ENCODE results near the gene SLC4A4.
A peak's percentile ranks its signal among the peaks of the same experiment; 100 is the strongest.

The SLC4A4 gene

GRCh38 chr4:71541541-71541940 lies 202.7 kb downstream of the SLC4A4 start:
- DNase-seq (ENCODE audit: low spot score), result no peak

DNA sequence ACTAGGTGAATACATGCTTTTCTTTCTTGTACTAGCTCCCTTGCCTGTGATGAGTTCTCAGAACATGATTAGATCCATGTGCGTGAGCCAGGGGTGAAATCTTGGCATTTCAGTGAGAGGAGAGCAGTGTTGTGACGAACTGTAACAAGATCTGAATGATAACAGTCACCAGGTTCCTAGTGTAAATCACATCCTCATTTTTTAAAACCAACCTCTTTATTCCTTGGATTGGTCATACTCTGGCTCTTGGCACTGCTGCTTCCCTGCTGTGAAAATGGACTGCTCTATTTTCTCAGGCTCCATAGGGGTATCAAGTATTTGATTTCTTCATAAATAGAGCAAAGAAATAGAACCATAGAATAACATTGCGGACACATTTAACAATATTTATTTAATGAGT lies 206.3 kb downstream of the SLC4A4 start:
- DNase-seq (ENCODE audit: low spot score), result no peak

DNA sequence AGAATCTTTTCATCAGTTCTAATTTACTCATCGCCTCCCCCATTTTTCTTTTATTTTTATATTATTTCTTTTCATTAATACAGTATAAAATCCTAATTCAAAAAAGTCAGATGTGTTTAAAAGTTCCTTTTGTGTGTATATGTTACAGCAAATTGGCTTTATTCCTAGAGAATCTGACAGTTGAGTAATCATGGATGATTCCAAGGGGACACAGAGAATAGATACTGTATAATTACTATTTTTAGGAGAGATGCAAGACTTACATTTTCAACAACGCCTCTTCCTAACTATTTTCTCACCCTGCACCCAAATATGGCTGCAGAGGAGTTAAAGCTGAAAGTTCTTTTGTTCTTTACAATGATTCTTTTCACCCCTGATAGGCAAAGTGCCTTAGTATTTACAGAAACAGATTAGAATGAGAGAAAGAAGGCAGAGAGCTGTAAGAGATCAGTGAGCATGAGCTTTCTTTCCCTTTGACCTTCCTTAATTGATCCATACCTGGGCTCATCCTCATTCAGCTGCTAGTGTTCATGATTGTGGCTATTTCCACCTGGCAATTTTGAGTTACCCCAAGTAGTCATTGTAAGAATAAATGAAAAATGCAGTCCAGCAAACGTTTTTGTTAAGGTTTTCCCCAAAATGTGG lies 210.8 kb downstream of the SLC4A4 start:
- DNase-seq (ENCODE audit: low spot score), result no peak

- peak; percentile 31 for DNase-seq (ENCODE audit: low spot score)
Measured at GRCh38 chr4:71550220-71551165, 211.7 kb downstream of the SLC4A4 start.

DNA sequence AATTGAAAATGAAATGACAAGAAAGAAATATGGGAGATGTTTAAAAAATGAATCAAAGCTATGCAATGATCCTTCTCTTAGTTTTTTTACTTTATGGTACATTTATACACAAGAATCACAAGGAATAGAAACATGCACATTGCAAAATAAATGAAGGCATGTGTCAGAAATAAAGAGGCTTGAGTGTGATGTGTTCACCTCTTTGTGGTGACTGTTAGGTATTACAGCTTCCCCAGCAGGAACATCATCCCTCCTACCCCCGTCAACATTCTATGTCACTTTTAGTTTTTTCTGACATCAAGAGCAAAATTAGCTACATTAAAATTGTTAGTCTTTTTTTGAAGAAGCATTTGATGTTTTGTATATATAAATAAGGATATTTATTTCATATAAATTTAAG lies 214.8 kb downstream of the SLC4A4 start:
- peak; percentile 37 for DNase-seq (ENCODE audit: low spot score)

DNA sequence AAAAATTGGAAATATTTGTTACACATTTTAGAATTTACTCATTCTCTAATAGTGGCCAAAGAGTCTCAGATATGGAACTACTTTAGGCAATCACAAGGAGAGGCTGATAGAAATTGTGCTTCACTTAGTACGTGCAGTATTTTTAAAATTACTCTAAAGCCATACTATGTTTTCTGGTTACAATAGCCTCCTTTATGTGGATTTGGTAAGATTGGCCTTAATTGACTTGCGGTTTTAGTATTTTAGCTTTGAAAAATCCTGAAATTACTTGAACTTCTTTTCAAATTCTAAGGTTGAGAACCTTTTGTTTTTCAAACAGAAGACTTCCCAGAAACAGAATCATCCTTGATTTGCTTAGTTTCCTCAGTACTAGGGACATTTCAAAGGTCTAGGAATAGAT lies 215.2 kb downstream of the SLC4A4 start:
- DNase-seq (ENCODE audit: low spot score), result no peak

DNA sequence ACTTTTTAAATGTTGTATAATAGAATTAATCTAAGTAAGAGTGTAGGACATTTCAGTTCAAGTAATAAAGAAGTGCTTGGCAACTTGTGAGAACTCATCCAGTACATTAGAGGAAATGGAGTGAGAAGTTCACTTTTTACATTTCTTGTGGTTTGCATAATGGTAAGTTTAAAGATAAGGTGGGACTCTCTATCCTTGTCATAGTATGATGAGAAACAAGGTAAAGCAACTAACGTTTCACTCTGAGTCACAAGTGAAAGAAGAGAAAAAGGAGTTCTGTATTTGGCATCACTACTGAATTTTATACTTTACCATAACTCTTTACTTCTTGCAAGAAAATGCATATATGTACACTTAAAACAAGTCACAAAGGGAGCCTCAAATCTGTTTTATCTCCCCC lies 219.4 kb downstream of the SLC4A4 start:
- DNase-seq (ENCODE audit: low spot score), result no peak

DNA sequence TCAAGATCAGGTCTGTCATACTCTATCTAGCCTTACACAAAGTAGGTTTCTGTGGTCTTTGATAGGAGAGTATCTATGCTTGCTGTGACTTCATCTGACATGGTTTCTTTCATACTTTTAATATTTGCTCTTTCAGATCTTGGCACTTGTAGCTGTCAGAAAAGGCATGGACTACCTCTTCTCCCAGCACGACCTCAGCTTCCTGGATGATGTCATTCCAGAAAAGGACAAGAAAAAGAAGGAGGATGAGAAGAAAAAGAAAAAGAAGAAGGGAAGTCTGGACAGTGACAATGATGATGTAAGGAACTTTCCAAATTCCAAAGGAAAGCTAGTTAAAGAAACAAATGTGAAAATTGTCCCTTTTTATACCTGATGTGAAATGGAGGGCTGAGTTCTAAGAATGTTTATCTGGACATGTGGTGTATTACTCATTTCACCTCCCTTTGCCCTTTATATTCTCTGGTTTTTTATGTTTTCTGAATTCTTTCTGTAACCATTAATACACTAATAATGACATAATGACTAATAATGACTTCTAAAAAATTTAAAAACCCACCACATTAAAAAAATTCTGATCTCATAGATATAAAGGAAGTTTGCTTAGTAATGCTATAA lies 221.2 kb downstream of the SLC4A4 start:
- no peak for DNase-seq (ENCODE audit: low spot score)

GRCh38 chr4:71564775-71565174 lies 226.0 kb downstream of the SLC4A4 start:
- DNase-seq (ENCODE audit: low spot score), result no peak

DNA sequence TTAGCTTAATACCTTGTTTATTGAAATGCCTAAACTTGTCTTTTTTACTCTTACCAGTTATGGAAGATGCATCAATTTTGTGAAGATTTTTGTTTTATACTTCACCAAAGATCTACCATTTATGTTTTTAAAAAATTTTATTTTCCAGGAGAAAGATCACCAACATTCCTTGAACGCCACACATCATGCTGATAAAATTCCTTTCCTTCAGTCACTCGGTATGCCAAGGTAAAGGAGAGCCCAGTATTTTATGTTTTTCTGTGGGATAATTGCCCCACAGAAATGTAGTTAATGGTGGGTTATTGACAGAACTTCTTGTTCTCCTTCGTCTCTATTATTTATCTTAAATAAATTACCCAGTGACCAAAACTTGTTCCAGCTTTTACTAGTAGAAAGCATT lies 228.0 kb downstream of the SLC4A4 start:
- DNase-seq (ENCODE audit: low spot score), result no peak

DNA sequence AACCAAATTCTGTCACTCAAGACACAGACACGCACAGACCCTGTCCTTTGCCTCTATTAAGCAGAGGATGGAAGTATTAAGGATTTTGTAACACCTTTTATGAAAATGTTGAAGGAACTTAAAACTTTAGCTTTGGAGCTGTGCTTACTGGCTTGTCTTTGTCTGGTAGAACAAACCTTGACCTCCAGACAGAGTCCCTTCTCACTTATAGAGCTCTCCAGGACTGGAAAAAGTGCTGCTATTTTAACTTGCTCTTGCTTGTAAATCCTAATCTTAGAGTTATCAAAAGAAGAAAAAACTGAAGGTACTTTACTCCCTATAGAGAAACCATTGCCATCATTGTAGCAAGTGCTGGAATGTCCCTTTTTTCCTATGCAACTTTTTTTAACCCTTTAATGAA lies 229.3 kb downstream of the SLC4A4 start:
- no peak for DNase-seq (ENCODE audit: low spot score)

GRCh38 chr4:71570492-71570891 lies 231.7 kb downstream of the SLC4A4 start:
- no peak for DNase-seq (ENCODE audit: low spot score)

DNA sequence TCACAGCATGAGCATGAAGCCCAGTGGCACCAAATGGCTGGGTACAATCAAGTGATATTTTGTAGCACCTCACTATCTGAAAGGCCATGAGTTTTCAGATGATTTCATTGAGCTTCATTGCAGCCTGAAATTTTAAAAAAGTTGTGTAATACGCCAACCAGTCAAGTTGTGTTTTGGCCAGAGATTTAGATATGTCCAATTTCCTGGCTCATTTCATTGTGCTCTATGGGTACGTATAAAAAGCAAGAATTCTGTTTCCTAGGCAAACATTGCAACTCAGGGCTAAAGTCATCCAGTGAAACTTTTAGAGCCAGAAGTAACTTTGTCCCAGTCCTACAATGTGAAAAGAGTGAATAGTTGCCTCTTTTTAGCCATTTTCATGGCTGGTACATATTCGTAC lies 232.5 kb downstream of the SLC4A4 start:
- DNase-seq (ENCODE audit: low spot score), result no peak

- no peak for DNase-seq (ENCODE audit: low spot score)
Measured at GRCh38 chr4:71583971-71584370, 245.2 kb downstream of the SLC4A4 start.

GRCh38 chr4:71584585-71584984 lies 245.8 kb downstream of the SLC4A4 start:
- no peak for DNase-seq (ENCODE audit: low spot score)

DNA sequence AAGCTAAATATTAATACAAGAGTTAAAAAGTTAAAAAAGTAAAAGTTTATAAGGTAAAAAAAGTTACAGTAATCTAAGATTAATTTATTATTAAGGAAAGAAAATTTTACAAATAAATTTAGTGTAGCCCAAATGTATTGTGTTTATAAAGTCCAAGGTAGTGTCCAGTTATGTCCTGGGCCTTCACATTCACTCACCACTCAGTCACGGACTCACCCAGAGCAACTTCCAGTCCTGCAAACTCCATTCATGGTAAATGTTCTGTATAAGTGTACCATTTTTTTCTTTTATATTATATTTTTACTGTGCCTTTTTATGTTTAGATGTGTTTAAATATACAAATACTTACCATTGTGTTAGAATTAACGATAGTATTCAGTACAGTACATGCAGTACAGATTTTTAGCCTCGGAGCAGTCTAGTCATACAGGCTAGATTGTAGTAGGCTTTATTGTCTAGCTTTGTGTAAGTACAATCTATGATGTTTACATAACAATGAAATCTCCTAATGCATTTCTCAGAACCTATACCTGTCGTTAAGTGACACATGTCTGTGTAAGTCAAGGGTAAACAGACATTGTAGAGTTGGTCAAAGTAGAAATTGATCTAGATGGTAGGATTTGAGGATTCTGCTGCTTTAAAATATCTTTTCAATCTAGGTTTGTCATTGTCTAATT lies 247.4 kb downstream of the SLC4A4 start:
- no peak for DNase-seq (ENCODE audit: low spot score)

GRCh38 chr4:71587995-71588394 lies 249.2 kb downstream of the SLC4A4 start:
- DNase-seq (ENCODE audit: low spot score), result no peak

DNA sequence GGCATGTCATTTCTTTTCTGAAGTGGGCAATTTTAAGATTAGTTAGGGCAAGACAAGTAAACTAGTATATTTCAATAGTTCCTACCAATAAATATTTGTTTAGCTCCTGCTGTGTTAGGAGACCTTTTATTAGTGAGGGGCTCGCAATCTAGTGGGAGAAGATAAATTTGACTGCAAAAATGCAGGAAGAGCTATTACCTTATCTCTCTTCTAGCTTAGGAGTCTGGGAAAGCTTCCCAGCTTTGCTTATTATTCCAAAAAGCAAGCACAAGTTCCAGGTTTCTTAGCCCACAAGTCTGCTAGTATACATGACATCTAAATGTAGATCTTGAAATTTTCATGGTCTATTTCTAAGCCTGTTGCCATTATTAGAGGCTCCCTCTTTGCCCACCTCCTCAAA lies 254.0 kb downstream of the SLC4A4 start:
- no peak for DNase-seq (ENCODE audit: low spot score)

DNA sequence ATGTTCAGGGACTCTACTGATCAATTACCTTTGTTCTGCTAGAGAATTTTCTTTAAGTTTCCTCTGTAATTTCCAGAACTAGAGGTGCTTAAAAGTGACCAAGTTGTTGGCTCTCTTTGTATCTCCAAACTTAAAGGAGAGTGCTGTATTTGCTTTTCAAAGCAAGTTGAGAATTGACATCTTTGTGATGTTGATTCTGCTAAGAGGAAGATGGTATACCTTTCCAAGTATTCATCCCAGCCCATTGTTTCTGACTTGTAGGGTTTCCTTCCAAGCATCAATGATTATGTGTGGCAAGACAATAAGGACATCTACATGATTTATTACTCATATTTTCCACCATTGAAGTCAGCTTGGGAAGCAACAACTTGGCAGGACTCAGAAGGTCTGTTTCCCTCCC lies 254.5 kb downstream of the SLC4A4 start:
- DNase-seq (ENCODE audit: low spot score), result peak; percentile 11

GRCh38 chr4:71595576-71596108 lies 256.8 kb downstream of the SLC4A4 start:
- no peak for DNase-seq (ENCODE audit: low spot score)

DNA sequence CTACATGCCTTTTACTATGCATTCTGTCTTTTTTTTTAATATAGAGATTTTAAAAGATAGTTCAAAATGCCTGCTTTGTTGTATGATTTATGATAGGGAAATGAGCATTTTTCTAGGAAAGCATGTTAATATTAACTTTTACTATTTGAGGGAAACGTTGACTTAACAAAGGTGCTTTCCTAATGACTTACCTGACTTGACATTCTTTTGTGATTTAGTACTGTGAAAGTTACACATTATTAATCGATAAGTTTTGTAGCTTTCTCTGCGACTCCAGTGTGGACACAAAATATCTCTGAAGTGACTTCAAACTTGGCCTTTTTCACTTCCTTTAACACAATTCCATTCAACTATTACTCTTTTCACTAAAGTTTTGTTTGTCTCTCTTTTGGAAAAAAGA lies 260.8 kb downstream of the SLC4A4 start:
- DNase-seq (ENCODE audit: low spot score), result no peak

GRCh38 chr4:71602289-71602900 lies 263.6 kb downstream of the SLC4A4 start:
- no peak for DNase-seq (ENCODE audit: low spot score)
